Effector memory CD4-positive, alpha-beta T cell (primary cell): Measurements from ENCODE around the gene OR3A1.
"Not testable (repeated sequence)": the region's sequence is repeated elsewhere in the genome, so short reads cannot be mapped to it uniquely, and the experiment has no call there.

Experiments used
- DNase-seq, 3 donors: peaks; one replicate each; pipeline ENCODE4 v3.0.0-alpha.2; 2020
- H3K27ac ChIP-seq: 2 replicates; pipeline ENCODE4 v1.7.0; 2013; ENCODE audit warnings: mild to moderate bottlenecking, low read length, moderate library complexity; ENCODE audit not compliant: insufficient read depth, poor library complexity, severe bottlenecking
- H3K27me3 ChIP-seq: replicated peaks from 2 replicates; pipeline ENCODE4 v1.7.0; 2013; ENCODE audit warnings: mild to moderate bottlenecking, low read length; ENCODE audit not compliant: insufficient read depth, control insufficient read depth, poor library complexity, severe bottlenecking
- H3K36me3 ChIP-seq: 2 replicates; pipeline ENCODE4 v1.7.0; 2013; ENCODE audit warnings: mild to moderate bottlenecking, low read length, moderate library complexity; ENCODE audit not compliant: control insufficient read depth, insufficient read depth
- H3K4me1 ChIP-seq: 2 replicates; pipeline ENCODE4 v1.7.0; 2013; ENCODE audit warnings: low read length, mild to moderate bottlenecking; ENCODE audit not compliant: control insufficient read depth, insufficient read depth, poor library complexity, severe bottlenecking
- H3K4me3 ChIP-seq: 2 replicates; pipeline ENCODE4 v1.7.0; 2013; ENCODE audit warnings: low read length, low read depth, mild to moderate bottlenecking; ENCODE audit not compliant: insufficient read depth, poor library complexity, severe bottlenecking
- H3K9me3 ChIP-seq: 2 replicates; pipeline ENCODE4 v1.7.0; 2013; ENCODE audit warnings: mild to moderate bottlenecking, low read length, moderate library complexity; ENCODE audit not compliant: control insufficient read depth

OR3A1 gene

DNA sequence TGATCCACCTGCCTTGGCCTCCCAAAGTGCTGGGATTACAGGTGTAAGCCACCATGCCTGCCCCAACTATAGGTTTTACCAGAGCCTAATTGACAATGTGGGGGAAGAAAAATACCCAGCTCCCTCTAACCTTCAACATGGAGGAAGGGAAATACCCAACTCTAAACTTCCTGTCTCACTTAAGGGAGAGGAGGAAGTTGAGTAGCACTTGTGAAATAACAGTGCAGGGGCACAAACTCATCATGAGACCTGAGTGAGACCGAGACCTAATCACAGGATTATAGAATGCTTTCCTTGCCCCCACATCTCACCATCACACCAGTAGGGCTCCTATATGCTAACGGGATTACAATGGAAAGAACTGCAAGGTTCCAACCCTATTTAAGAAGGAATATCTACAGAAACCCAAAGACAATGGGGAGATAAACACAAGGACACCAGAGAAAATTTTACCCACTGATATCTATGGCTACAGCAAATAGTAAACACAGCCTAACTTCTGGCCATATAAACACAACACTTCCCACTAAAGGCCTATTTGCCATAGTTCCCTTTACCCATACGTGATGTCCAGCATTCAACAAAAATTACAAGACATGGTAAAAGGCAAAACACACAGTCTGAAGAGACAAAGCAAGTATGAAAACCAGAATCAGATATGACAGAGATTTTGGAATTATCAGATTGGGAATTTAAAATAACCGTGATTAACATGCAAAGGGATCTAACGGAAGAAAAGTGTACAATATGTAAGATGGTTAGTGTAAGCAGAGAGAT, 26.9 kb downstream of the OR3A1 start:
- H3K36me3 ChIP-seq, result no peaks in the 10 kb centered on the region
- no peak overlapping the region for H3K4me3 ChIP-seq
- no peaks in the 10 kb centered on the region for H3K27me3 ChIP-seq
- no peak overlapping the region for H3K27ac ChIP-seq
- DNase-seq, result no peak
- H3K4me1 ChIP-seq, result no peaks in the 10 kb centered on the region
- no peaks in the 10 kb centered on the region for H3K9me3 ChIP-seq

DNA sequence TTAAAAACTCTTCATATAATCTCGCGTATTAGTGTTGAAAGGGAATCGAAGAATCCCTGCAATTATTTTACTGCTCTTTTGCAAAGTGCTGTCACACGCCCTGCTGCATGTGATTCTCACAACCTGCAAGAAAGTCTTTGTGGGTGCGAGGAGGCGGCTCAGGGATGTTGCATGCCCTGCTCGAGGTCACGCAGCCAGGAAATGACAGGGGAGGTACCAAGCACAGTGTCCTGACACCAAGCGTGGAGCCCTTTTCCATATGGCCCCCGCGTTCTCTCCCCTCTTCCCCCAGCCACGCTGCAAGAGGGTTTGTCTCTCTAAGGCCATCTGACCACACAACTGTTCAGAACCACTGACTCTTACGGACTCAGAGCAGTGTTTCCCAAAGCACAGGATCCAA, 37.6 kb downstream of the OR3A1 start:
- H3K4me1 ChIP-seq, result no peaks in the 10 kb centered on the region
- no peaks in the 10 kb centered on the region for H3K36me3 ChIP-seq
- H3K9me3 ChIP-seq, result no peaks in the 10 kb centered on the region
- no peak overlapping the region for H3K27ac ChIP-seq
- H3K4me3 ChIP-seq, result no peak overlapping the region
- no peaks in the 10 kb centered on the region for H3K27me3 ChIP-seq
- DNase-seq, result no peak

DNA sequence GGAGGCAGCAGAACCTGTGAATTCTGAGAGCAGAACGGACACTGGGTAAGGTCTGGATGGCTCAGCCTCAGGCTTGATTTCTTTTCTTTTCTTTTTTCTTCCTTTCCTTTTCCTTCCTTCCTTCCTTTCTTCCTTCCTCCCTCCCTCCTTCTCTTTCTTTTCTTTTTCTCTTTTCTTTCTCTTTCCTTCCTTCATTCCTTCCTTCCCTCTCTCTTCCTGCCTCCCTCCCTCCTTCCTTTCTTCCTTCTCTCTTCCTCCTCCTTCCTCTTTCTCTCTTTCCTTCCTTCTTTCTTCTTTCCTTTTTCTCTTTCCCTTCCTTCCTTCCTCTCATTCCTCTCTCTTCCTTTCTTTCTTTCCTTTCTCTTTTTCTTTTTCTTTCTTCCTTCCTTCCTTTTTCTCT, 38.0 kb downstream of the OR3A1 start:
- Histone ChIP-seq H3K27ac (no peak overlapping the region), H3K27me3 (no peaks in the 10 kb centered on the region), H3K4me1 (no peaks in the 10 kb centered on the region), H3K9me3 (no peaks in the 10 kb centered on the region), H3K4me3 (no peak overlapping the region), H3K36me3 (no peaks in the 10 kb centered on the region)
- DNase-seq, result no peak

DNA sequence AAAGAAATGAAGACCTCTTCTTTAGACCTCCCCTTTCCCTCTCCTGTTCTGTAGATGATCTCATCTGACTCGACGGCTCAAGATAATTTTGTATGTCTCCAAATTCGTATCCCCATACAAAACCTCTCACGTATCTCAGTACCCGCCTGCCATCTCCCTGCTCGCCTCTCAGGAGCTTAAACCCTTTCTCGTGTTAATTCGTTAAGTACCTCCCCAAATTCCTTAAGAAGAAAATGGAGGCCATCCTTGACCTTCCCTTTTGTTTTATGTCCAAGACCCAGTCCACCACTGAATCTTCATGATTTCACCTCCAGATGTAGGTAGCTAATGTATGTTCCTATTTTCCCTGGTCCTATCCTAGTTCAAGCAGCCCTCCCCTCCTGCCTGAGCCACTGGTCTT, 41.6 kb downstream of the OR3A1 start:
- H3K36me3 ChIP-seq, result no peaks in the 10 kb centered on the region
- no peak overlapping the region for H3K4me3 ChIP-seq
- no peaks in the 10 kb centered on the region for H3K4me1 ChIP-seq
- H3K27ac ChIP-seq, result no peak overlapping the region
- no peak for DNase-seq
- H3K9me3 ChIP-seq, result no peaks in the 10 kb centered on the region
- H3K27me3 ChIP-seq, result no peaks in the 10 kb centered on the region

DNA sequence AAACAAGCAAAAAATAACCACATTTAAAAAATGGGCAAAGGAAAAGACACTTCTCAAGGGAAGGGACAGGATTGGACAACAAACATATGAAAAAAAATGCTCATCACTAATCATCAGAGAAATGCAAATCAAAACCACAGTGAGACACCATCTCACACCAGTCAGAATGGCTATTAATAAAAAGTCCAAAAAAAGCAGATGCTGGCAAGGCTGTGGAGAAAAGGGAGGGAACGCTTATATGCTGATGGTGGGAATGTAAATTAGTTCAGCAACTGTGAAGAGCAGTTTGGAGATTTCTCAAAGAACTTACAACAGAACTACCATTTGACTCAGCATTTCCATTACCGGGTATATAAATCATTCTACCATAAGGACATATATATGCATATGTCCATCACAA, 49.1 kb downstream of the OR3A1 start:
- not testable (repeated sequence) for H3K4me3 ChIP-seq, H3K9me3 ChIP-seq, H3K4me1 ChIP-seq, DNase-seq, H3K27me3 ChIP-seq, H3K27ac ChIP-seq, H3K36me3 ChIP-seq

DNA sequence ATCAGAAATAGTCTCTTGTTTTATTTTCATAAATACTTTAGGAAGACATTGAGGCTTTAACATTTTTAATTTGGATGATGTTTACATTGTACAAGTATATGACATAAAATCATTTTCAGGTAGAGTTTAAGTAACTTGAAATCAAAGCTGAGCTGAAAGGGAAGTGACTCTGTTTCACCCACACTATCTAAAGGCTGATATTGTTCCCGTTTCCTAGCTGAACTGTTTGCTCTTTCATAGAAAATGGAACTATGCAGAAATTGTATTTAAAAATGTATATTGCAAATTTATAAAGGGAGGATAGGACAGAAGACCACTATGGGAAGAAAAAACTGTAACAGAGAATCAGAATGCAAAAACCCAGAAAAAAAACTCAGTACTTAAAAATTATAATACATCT, 53.3 kb downstream of the OR3A1 start:
- not testable (repeated sequence) for H3K27me3 ChIP-seq, H3K27ac ChIP-seq, H3K4me1 ChIP-seq, H3K36me3 ChIP-seq, DNase-seq, H3K9me3 ChIP-seq, H3K4me3 ChIP-seq

DNA sequence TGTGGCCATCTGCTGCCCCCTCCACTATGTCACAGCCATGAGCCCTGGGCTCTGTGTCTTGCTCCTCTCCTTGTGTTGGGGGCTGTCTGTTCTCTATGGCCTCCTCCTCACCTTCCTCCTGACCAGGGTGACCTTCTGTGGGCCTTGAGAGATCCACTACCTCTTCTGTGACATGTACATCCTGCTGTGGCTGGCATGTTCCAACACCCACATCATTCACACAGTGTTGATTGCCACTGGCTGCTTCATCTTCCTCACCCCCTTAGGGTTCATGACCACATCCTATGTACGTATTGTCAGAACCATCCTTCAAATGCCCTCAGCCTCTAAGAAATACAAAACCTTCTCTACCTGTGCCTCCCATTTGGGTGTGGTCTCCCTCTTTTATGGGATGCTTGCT, 57.1 kb downstream of the OR3A1 start:
- H3K27ac ChIP-seq, H3K4me3 ChIP-seq, H3K27me3 ChIP-seq, H3K36me3 ChIP-seq, H3K9me3 ChIP-seq, DNase-seq, H3K4me1 ChIP-seq: not testable (repeated sequence)
